ENCODE measurements around the gene GAS6.
"Not testable (repeated sequence)": the region's sequence is repeated elsewhere in the genome, so short reads cannot be mapped to it uniquely, and the experiment has no call there.

Gene GAS6

GRCh38 chr13:113828282-113828825, 35.5 kb downstream of the GAS6 start:
- Histone ChIP-seq H3K79me2 (ENCODE audit: low read length) (peaks cover 11% of the 10 kb centered on the region), H3K9me3 (ENCODE audit: insufficient read depth, low read length) (no peaks in the 10 kb centered on the region), H3K36me3 (replicated peaks; ENCODE audit: low read depth, low read length) (peaks cover 22% of the 10 kb centered on the region), H3K27me3 (ENCODE audit: low read depth, low read length) (no peaks in the 10 kb centered on the region), H3K4me3 (ENCODE audit: low read length) (no peak overlapping the region), H2AFZ (ENCODE audit: low read depth, low read length) (no peak overlapping the region), H3K9ac (ENCODE audit: low read length) (no peak overlapping the region), H3K4me2 (ENCODE audit: low read length) (no peak overlapping the region), H3K27ac (ENCODE audit: low read length) (no peak overlapping the region), H4K20me1 (ENCODE audit: insufficient read depth, low read length) (peaks cover 17% of the 10 kb centered on the region), H3K4me1 (ENCODE audit: low read length) (no peaks in the 10 kb centered on the region)
- TF ChIP-seq EZH2phosphoT487 (IDR thresholded peaks at IDR 0.05; ENCODE audit: low read depth) (no peak), CTCF (IDR thresholded peaks at IDR 0.05; ENCODE audit: low read depth, low read length) (no peak)

GRCh38 chr13:113827021-113827420, 36.9 kb downstream of the GAS6 start:
- TF ChIP-seq EZH2phosphoT487 (IDR thresholded peaks at IDR 0.05; ENCODE audit: low read depth) (no peak), CTCF (IDR thresholded peaks at IDR 0.05; ENCODE audit: low read depth, low read length) (no peak)
- peaks cover 27% of the 10 kb centered on the region for H3K36me3 ChIP-seq (replicated peaks; ENCODE audit: low read depth, low read length)
- H2AFZ ChIP-seq (ENCODE audit: low read depth, low read length): no peak overlapping the region
- peaks cover 25% of the 10 kb centered on the region for H4K20me1 ChIP-seq (ENCODE audit: insufficient read depth, low read length)
- H3K27ac ChIP-seq (ENCODE audit: low read length): no peak overlapping the region
- no peaks in the 10 kb centered on the region for H3K27me3 ChIP-seq (ENCODE audit: low read depth, low read length)
- no peaks in the 10 kb centered on the region for H3K9me3 ChIP-seq (ENCODE audit: insufficient read depth, low read length)
- peaks cover 23% of the 10 kb centered on the region for H3K79me2 ChIP-seq (ENCODE audit: low read length)
- H3K4me3 ChIP-seq (ENCODE audit: low read length): no peak overlapping the region
- no peaks in the 10 kb centered on the region for H3K4me1 ChIP-seq (ENCODE audit: low read length)
- no peak overlapping the region for H3K9ac ChIP-seq (ENCODE audit: low read length)
- no peak overlapping the region for H3K4me2 ChIP-seq (ENCODE audit: low read length)

- H3K9ac ChIP-seq (ENCODE audit: low read length); H3K27me3 ChIP-seq (ENCODE audit: low read depth, low read length); H3K4me1 ChIP-seq (ENCODE audit: low read length); H3K9me3 ChIP-seq (ENCODE audit: insufficient read depth, low read length); H2AFZ ChIP-seq (ENCODE audit: low read depth, low read length); H3K4me3 ChIP-seq (ENCODE audit: low read length); H3K4me2 ChIP-seq (ENCODE audit: low read length); H3K27ac ChIP-seq (ENCODE audit: low read length): not testable (repeated sequence)
- peaks cover 33% of the 10 kb centered on the region for H3K36me3 ChIP-seq (replicated peaks; ENCODE audit: low read depth, low read length)
- peaks cover 29% of the 10 kb centered on the region for H3K79me2 ChIP-seq (ENCODE audit: low read length)
- peaks cover 31% of the 10 kb centered on the region for H4K20me1 ChIP-seq (ENCODE audit: insufficient read depth, low read length)
Observed at GRCh38 chr13:113826446-113826845, 37.4 kb downstream of the GAS6 start.

- Histone ChIP-seq H3K4me3 (ENCODE audit: low read length) (no peak overlapping the region), H3K9me3 (ENCODE audit: insufficient read depth, low read length) (no peaks in the 10 kb centered on the region), H3K36me3 (replicated peaks; ENCODE audit: low read depth, low read length) (peaks cover 38% of the 10 kb centered on the region), H2AFZ (ENCODE audit: low read depth, low read length) (no peak overlapping the region), H3K9ac (ENCODE audit: low read length) (no peak overlapping the region), H3K27me3 (ENCODE audit: low read depth, low read length) (no peaks in the 10 kb centered on the region), H3K79me2 (ENCODE audit: low read length) (peaks cover 35% of the 10 kb centered on the region), H3K4me1 (ENCODE audit: low read length) (no peaks in the 10 kb centered on the region), H4K20me1 (ENCODE audit: insufficient read depth, low read length) (peaks cover 32% of the 10 kb centered on the region), H3K4me2 (ENCODE audit: low read length) (no peak overlapping the region), H3K27ac (ENCODE audit: low read length) (no peak overlapping the region)
- TF ChIP-seq CTCF (IDR thresholded peaks at IDR 0.05; ENCODE audit: low read depth, low read length): no peak
- TF ChIP-seq EZH2phosphoT487 (IDR thresholded peaks at IDR 0.05; ENCODE audit: low read depth): no peak
Observed at GRCh38 chr13:113825841-113826240, 38.0 kb downstream of the GAS6 start.

Data from OCI-LY3 (cell line).